Right renal pelvis (tissue), 4 donors: ENCODE data around the gene MAN2A1. TPM values are rescaled to one million over a fixed set of nuclear protein-coding genes. Genes with fewer than 3 reads are reported as not detected.

Experiments
- DNase-seq, 4 donors: peaks; one replicate each; pipeline ENCODE4 v3.0.0-alpha.2; 2013; ENCODE audit warnings: low read depth in 4 of 4, low spot score in 3 of 4, missing footprints in 1 of 4
- polyA plus RNA-seq, 4 donors: library from polyadenylated mRNA; unstranded; fragments of 120-200 nt; gene quantifications; one replicate each; pipeline ENCODE4 v1.2.1, GENCODE V29; 2013; ENCODE audit not compliant: insufficient read length in 4 of 4

MAN2A1 gene
- polyA plus RNA-seq, 4 donors = 65.1 to 82.5 (median 75.9) TPM

DNA sequence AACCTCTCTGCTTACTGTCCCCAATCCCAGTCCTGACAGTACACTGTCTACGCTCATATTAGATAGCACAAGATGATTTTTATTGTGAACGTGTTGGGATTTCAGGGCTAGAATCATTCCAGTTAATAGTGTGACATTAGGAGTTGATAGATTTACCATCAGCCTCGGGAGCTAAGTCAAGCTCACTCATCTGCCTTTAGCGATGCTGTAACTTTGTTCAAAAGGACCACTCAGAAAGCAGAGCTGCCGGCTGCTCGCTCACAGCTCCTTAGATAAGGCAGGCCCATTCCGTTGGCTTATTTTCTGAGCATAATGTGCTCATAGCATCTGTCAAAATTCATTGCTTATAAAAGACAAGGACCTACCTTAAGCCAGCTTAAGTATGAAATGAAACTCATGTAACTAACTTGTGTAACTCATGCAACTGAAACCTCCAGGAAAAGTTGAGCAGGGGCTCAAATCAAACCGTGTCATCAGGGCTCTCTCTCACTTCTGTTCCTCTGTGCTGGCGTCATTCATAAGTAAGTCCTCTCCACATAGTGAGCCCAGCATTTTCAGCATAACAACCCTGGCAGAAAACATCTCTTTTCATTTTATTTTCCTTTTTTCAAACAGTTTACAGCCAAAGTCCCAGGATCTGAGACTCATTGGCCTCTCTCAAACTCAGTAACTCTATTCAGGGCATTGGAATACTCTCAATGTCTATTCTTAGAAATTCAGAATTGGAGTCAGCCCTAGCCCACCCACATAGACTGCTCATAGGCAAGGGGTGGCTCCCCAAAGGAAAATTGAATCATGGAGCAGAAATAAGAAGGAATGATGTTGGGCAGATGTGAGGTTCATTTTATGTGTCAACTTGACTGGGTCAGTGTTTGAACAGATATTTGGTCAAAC is 208.8 kb downstream of the MAN2A1 start:
- DNase-seq = no peak

GRCh38 chr5:109899163-109899535 is 209.4 kb downstream of the MAN2A1 start:
- no peak for DNase-seq

GRCh38 chr5:109900461-109900860 is 210.7 kb downstream of the MAN2A1 start:
- no peak for DNase-seq

GRCh38 chr5:109900911-109901627 is 211.3 kb downstream of the MAN2A1 start:
- DNase-seq = no peak

DNA sequence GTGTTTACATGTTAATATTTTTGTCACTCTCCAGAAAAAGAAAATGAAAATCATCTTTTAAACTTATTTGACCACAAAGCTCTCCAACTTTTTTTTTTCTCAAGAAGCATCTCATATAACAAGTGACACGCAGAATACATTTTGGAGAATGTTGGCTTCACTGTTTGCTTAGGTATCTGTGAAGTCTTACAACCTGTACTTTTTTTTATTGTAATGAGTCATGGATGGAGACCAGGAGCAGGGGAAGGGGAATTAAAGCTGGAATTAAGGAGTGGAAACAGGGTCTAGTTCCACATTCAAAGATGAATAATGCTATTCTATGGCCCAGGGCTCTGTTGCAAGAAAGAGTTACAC is 211.9 kb downstream of the MAN2A1 start:
- DNase-seq = no peak

DNA sequence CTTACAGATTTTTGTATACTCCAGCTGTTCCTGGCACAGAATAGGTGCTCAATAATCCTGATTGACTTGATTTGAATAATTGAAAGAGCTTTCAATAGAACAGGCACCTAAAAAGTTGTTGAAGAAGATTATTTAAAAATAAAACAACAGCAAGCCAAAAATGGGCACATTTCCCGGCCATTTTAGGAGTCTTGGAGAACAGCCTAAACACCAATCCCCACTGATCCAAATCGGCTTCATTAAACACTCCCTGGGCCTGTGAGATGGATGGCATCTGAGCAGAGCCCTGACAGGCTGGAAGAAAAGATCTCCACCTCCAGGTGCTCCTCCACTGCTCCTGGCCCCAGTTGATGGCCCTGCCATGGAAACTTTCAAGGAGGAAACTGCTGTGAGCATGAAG is 213.3 kb downstream of the MAN2A1 start:
- no peak for DNase-seq

GRCh38 chr5:109905906-109906305 is 216.2 kb downstream of the MAN2A1 start:
- no peak for DNase-seq

DNA sequence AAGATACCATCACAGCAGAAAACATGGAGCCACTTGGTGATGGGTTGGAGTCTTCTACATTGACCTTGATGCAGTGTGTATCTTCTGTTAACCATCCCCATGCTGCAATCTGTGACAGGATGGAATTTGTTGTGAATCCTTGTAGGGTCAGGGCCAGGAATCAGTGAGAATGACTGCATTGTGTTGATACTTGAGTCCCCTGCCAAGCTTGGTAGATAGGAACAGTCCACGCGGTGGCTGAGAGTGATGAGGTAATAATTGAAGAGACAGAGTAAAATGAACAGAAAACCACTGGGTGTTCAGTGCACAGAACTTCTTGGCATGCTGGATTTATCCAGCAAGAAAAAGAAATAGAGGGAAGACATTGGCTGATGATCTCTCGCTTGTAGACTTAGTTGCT is 217.5 kb downstream of the MAN2A1 start:
- no peak for DNase-seq

GRCh38 chr5:109907731-109908130 is 218.0 kb downstream of the MAN2A1 start:
- DNase-seq = no peak

DNA sequence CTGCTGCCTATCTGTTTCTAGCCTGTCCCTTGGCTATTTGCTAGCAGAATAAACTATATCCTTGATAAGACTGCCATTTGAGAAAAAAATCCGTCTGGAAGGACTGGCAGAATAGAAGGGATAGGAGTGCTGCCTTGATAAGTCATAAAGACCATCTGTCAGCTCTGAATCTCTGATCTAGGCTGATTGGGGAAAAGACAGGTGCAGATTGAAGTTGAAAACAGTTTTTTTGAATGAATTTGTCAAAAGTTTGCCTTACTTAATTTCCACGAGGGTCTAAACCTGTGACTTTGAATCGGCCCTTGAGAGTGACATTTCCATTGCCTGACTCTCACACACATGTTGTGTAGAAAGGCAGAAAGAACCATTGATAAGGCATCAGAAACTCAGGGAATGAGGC is 218.6 kb downstream of the MAN2A1 start:
- DNase-seq = no peak

DNA sequence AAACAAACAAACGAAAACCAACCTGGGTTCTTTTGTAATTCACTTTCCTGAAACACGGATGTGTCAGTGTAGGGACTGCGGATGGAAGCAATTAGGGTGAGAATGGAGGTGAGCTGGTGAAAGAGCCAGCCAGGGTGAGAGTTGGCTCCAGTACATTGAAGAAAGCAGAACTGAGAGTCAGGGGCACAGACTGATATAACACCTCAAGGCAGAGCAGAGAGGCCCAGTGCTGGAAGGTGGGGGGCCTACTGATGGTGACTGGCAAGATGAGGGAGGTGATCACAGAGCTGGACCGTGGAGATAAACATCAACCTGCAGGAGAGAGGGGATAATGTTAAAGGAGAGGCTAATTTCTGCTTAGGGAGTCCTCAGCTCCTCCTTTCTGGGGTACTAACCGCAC is 221.1 kb downstream of the MAN2A1 start:
- DNase-seq = no peak

- DNase-seq = no peak
Observed at GRCh38 chr5:109911731-109912130, 222.0 kb downstream of the MAN2A1 start.

DNA sequence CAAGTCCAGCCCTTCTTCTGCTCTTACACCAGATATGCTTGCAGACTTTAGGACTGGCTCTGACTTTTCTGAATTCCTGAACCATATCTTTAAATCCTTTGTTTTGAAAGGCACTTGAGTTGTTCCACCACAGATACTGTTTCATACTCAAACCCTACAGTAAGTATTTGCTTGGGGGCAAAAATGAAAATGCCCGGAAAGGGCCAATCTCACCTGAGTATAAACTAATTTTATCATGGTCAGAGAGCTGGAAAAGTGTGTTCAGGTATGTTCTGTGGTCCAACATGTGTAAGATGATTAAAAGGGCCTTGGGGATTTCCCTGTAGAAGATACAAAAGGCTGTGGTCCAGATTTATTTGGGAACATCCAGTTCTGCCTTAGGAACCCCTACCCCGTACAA is 225.2 kb downstream of the MAN2A1 start:
- no peak for DNase-seq

GRCh38 chr5:109916481-109917153 is 226.9 kb downstream of the MAN2A1 start:
- DNase-seq = no peak
